HepG2 (cell line): ENCODE results near the gene DLG3. TPM values are rescaled to one million over a fixed set of nuclear protein-coding genes. Genes with fewer than 3 reads are reported as not detected.

Source experiments
- ATAC-seq: fragments of 200-7000 bp; cut with Tn5 transposase; 3 replicates; pipeline ENCODE4 v1.9.1; 2020; ENCODE audit warnings: mild to moderate bottlenecking, moderate library complexity
- BruUV-seq: library from RNA; stranded (reverse); fragments of 400-500 nt; replicated peaks from 2 replicates; lab custom pipeline; 2021; lab: Mats Ljungman, UMichigan
- CTCF ChIA-PET: fragments of 300-600 bp; formaldehyde crosslinking; extraction: SDS; loops from one replicate; lab custom pipeline; 2021; ENCODE audit warnings: low total read pairs, inconsistent platforms, low intra/inter-chr PET ratio; lab: Yijun Ruan, JAX
- POLR2A ChIA-PET: fragments of 350-600 bp; sonication (Branson Sonifier 250); formaldehyde crosslinking; loops from one replicate; lab custom pipeline; 2020; ENCODE audit warnings: antibody characterized with exemption, inconsistent platforms; lab: Yijun Ruan, JAX
- DNase-seq: peaks from one replicate; pipeline ENCODE4 v3.0.0-alpha.2; 2015; ENCODE audit warnings: low spot score
- FAIRE-seq: peaks from 3 replicates; lab custom pipeline; 2011; peaks lifted over from hg19 to GRCh38; lab: Jason Lieb, UNC
- H2AFZ ChIP-seq: one replicate; pipeline ENCODE4 v1.6.1; 2011; ENCODE audit warnings: low read length, inconsistent platforms
- H3K27ac ChIP-seq: fragments of 300-600 bp; 3 replicates; pipeline ENCODE4 v1.8.0; 2011; ENCODE audit warnings: mixed run types, mild to moderate bottlenecking, mixed read lengths, low read length, inconsistent platforms; ENCODE audit not compliant: insufficient read depth; ENCODE audit errors: extremely low read length
- H3K27me3 ChIP-seq, 2 experiments: fragments of 200-600 bp in 1 of 2; 2 replicates in 1 of 2; 3 replicates in 1 of 2; pipeline versions ENCODE4 v1.6.0 to v1.8.0; 2011; ENCODE audit warnings: low read length in 2 of 2, mild to moderate bottlenecking in 2 of 2, moderate library complexity in 2 of 2, inconsistent platforms in 1 of 2; ENCODE audit not compliant: insufficient read depth in 2 of 2, control insufficient read depth in 1 of 2
- H3K36me3 ChIP-seq, 2 experiments: fragments of 200-600 bp in 1 of 2; replicated peaks in 1 of 2; 2 replicates in 1 of 2; 3 replicates in 1 of 2; pipeline versions ENCODE4 v1.5.1 to v1.8.0; 2011; ENCODE audit warnings: low read length in 2 of 2, inconsistent platforms in 1 of 2; ENCODE audit not compliant: insufficient read depth in 2 of 2, control insufficient read depth in 1 of 2
- H3K4me1 ChIP-seq: 2 replicates; pipeline ENCODE4 v1.5.1; 2012; ENCODE audit warnings: low read length, inconsistent platforms; ENCODE audit not compliant: insufficient read depth
- H3K4me2 ChIP-seq: 2 replicates; pipeline ENCODE4 v1.6.0; 2011; ENCODE audit warnings: low read depth, low read length, inconsistent platforms
- H3K4me3 ChIP-seq, 3 experiments: fragments of 200-600 bp in 1 of 3; sonication (generic), shearing (Covaris generic) in 1 of 3; replicated peaks in 1 of 3; 2 replicates each; pipeline ENCODE4 v1.5.1; 2011 to 2016; ENCODE audit warnings: low read length in 3 of 3, inconsistent platforms in 2 of 3, low read depth in 2 of 3, mild to moderate bottlenecking in 2 of 3, control low read depth in 1 of 3, mixed read lengths in 1 of 3; ENCODE audit not compliant: insufficient read depth in 1 of 3
- H3K79me2 ChIP-seq: one replicate; pipeline ENCODE4 v1.6.1; 2011; ENCODE audit warnings: low read length, inconsistent platforms; ENCODE audit not compliant: insufficient read depth
- H3K9ac ChIP-seq: 2 replicates; pipeline ENCODE4 v1.6.0; 2011; ENCODE audit warnings: mild to moderate bottlenecking, low read depth, low read length, inconsistent platforms; ENCODE audit not compliant: insufficient read depth
- H3K9me3 ChIP-seq: 2 replicates; pipeline ENCODE4 v1.5.1; 2012; ENCODE audit warnings: mild to moderate bottlenecking, low read length
- H4K20me1 ChIP-seq: 2 replicates; pipeline ENCODE4 v1.6.0; 2011; ENCODE audit warnings: inconsistent platforms, mild to moderate bottlenecking, low read length, moderate library complexity; ENCODE audit not compliant: insufficient read depth
- ELF4 ChIP-seq: sonication (generic); formaldehyde crosslinking; IDR thresholded peaks from 2 replicates; pipeline ENCODE4 v1.5.0; 2020; ENCODE audit warnings: missing genetic modification reagents, mild to moderate bottlenecking, moderate library complexity, borderline replicate concordance
- FIP1L1 ChIP-seq: fragments of 200-400 bp; formaldehyde crosslinking; IDR thresholded peaks from 2 replicates; pipeline ENCODE4 v1.6.1; 2018; ENCODE audit warnings: low read depth, mild to moderate bottlenecking, low read length, moderate library complexity, borderline replicate concordance; ENCODE audit not compliant: insufficient read depth
- FOXM1 ChIP-seq: sonication (generic); formaldehyde crosslinking; IDR thresholded peaks from 2 replicates; pipeline ENCODE4 v1.5.0; 2020; ENCODE audit warnings: missing genetic modification reagents
- IKZF1 ChIP-seq: fragments of 450-650 bp; IDR thresholded peaks from 2 replicates; pipeline ENCODE4 v1.7.1; 2016
- KLF15 ChIP-seq: sonication (generic); formaldehyde crosslinking; IDR thresholded peaks from 2 replicates; pipeline ENCODE4 v1.8.1; 2023; ENCODE audit warnings: borderline replicate concordance, mild to moderate bottlenecking, inconsistent platforms, missing genetic modification reagents, mixed read lengths
- MAF1 ChIP-seq: sonication (generic); formaldehyde crosslinking; IDR thresholded peaks from 2 replicates; pipeline ENCODE4 v1.5.0; 2020; ENCODE audit warnings: missing genetic modification reagents, borderline replicate concordance
- MED1 ChIP-seq: sonication (generic); formaldehyde crosslinking; IDR thresholded peaks from 2 replicates; pipeline ENCODE4 v1.4.0; 2020; ENCODE audit warnings: missing genetic modification reagents
- NR2F1 ChIP-seq, 2 experiments: fragments of 450-650 bp in 1 of 2; formaldehyde crosslinking in 1 of 2; IDR thresholded peaks; 2 replicates each; pipeline versions ENCODE4 v1.5.0 to v1.6.1; 2016 to 2020; ENCODE audit warnings: mild to moderate bottlenecking in 1 of 2, missing compliant biosample characterization in 1 of 2, missing genetic modification reagents in 1 of 2, moderate library complexity in 1 of 2
- SMC3 ChIP-seq: IDR thresholded peaks from 2 replicates; pipeline ENCODE4 v1.6.1; 2011; ENCODE audit warnings: low read length, improper control_type of control experiment
- ZNF562 ChIP-seq: sonication (generic); formaldehyde crosslinking; IDR thresholded peaks from 2 replicates; pipeline ENCODE4 v1.8.0; 2022; ENCODE audit warnings: missing genetic modification reagents, borderline replicate concordance
- ZNF660 ChIP-seq: sonication (generic); formaldehyde crosslinking; IDR thresholded peaks from 2 replicates; pipeline ENCODE4 v1.5.1; 2020; ENCODE audit warnings: mild to moderate bottlenecking, low read depth, missing genetic modification reagents, borderline replicate concordance
- WGBS: methylation state at CpG from one replicate; pipeline ENCODE4 v1.1.6; 2017; ENCODE audit warnings: low lambda C conversion rate; 5-methylcytosine and 5-hydroxymethylcytosine counted together
- in situ Hi-C: cut with HindIII; loops from 2 replicates; pipeline ENCODE4 v1.10.0; 2017; ENCODE audit warnings: low pct_unique_long_range_greater_than_20kb; ENCODE audit not compliant: extremely low pct_ligation_motif_present
- intact Hi-C: fragments of 100-400 bp; cut with micrococcal nuclease; formaldehyde crosslinking; loops from one replicate; pipeline ENCODE4 v1.10.0; 2022; ENCODE audit not compliant: unreplicated experiment
- polyA plus RNA-seq, 8 experiments: library from polyadenylated mRNA; depleted of rRNA in 3 of 8; stranded (reverse) in 7 of 8; unstranded in 1 of 8; fragments of >200 nt; fragmentation: Illumina TruSeq in 4 of 8; extraction: Trizol in 4 of 8; gene quantifications; 2 replicates each; pipeline versions ENCODE4 v1.2.1 to v1.2.3, GENCODE V29; 2011 to 2016; ENCODE audit warnings: low read depth in 4 of 8, missing spikeins in 1 of 8, mixed read lengths in 1 of 8; ENCODE audit not compliant: insufficient read depth in 1 of 8
- total RNA-seq, 5 experiments: library from RNA; depleted of rRNA; stranded (reverse); fragments of >200 nt; fragmentation: Illumina TruSeq; extraction: Trizol; gene quantifications; 2 replicates each; pipeline ENCODE4 v1.2.3, GENCODE V29; 2016; ENCODE audit warnings: low read depth in 1 of 5
- TF ChIP-seq, protein P1 (sequence below): sonication (generic); formaldehyde crosslinking; IDR thresholded peaks from 2 replicates; pipeline ENCODE4 v1.8.1; 2023; ENCODE audit warnings: mild to moderate bottlenecking, missing genetic modification reagents, borderline replicate concordance
- TF ChIP-seq, protein P2 (sequence below): sonication (generic); formaldehyde crosslinking; IDR thresholded peaks from 2 replicates; pipeline ENCODE4 v1.5.0; 2020; ENCODE audit warnings: mild to moderate bottlenecking, missing genetic modification reagents, moderate library complexity
- TF ChIP-seq, protein P3 (sequence below): sonication (generic); formaldehyde crosslinking; IDR thresholded peaks from 2 replicates; pipeline ENCODE4 v1.4.0; 2020; ENCODE audit warnings: missing genetic modification reagents, borderline replicate concordance
- TF ChIP-seq, protein P4 (sequence below): sonication (generic); formaldehyde crosslinking; IDR thresholded peaks from 2 replicates; pipeline ENCODE4 v1.4.0; 2020; ENCODE audit warnings: missing genetic modification reagents, borderline replicate concordance

Gene DLG3
- total and polyA plus RNA-seq, 2 of the 13 experiments (the other 11 are each of a cell fraction or from before 2014, with no cell fraction given), result 9.9 to 19.4 TPM

DNA sequence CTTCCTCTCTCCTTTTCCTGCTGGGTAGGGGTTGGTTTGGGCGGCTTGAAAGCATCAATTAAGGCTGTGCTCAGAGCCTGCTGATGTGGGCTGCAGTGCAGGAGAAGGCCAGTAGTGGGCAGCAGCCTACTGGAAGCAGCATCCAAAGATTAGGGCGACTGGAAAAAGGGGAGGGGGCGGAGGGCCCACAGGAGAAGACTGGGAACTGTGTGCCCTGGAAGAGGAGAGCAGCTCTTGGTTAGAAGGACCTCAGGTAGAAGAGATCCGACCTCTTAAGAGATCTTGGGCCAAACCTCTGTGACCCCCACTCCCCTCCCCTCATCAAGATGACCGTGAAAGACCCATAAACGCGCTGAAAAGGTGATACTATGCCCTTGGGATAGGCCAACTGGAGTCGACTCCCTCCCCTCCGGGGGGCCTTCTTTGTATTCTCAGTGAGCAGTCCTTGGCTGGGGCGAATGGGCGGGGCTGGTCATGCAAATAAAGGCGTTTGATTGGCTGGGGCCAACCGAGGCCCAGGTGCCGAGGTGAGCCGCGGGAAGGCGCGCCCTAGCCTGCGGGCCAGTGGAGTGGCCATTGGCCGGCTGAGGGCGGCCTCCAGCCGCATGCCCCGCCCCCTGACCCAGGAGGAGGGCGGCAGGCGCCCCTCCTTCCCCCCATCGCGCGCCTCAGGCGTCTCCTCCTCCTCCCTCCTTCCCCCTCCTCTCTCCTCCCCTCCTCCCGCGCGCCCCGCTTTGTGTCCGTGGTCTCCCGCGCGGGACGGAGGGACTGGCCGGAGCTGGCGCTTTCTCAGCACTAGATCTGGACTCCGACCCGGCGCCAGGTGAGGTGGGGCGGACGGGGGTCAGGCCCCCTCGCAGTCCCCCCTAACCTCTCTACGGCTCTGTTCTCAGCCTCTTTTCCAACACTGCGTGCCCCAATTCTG lies 10.1 kb downstream of the DLG3 start:
- no peaks in the 10 kb centered on the region for H3K36me3 ChIP-seq
- intact Hi-C loops (loop anchor here (1.0 to 5.0 kb wide), 4 partner anchors 22 to 308 kb away; no protein-coding TSS in a partner anchor), in situ Hi-C loops (loop anchor here (5.0 to 10.0 kb wide), 2 partner anchors 98 to 210 kb away; no protein-coding TSS in a partner anchor)
- no peak overlapping the region for H2AFZ ChIP-seq
- no peaks in the 10 kb centered on the region for H4K20me1 ChIP-seq
- peak overlapping the region; percentile 69 for H3K27ac ChIP-seq
- peak overlapping the region; percentile 77 for H3K9ac ChIP-seq
- H3K4me1 ChIP-seq, result peaks cover 24% of the 10 kb centered on the region
- WGBS, result 0% methylated on average over 3 of the region's 48 CpGs
- H3K79me2 ChIP-seq, result peaks cover 10% of the 10 kb centered on the region
- ChIA-PET CTCF (interaction anchor here (0.8 to 1.6 kb wide), 3 partner anchors 99 to 210 kb away, joined by 3 to 9 read pairs (median 5); no protein-coding TSS in a partner anchor), POLR2A (no interaction called here)
- peak overlapping the region; percentile 76 for H3K4me2 ChIP-seq
- BruUV-seq, result no TSS peak
- ATAC-seq, result peak; percentile 91
- H3K4me3 ChIP-seq, result peak overlapping the region; percentile 67 to 84 (median 78)
- H3K27me3 ChIP-seq, result no peaks in the 10 kb centered on the region; a peak in 2 of 5 replicates
- peak; percentile 75 for FAIRE-seq
- H3K9me3 ChIP-seq, result no peaks in the 10 kb centered on the region
- peak; percentile 84 for DNase-seq
- TF ChIP-seq FIP1L1 (no peak), KLF15 (CRISPR knock-in tag) (no peak), ZNF562 (CRISPR knock-in tag) (no peak), ELF4 (no peak), MAF1 (CRISPR knock-in tag) (no peak), SMC3 (peak; percentile 46; the same call in 1 of the 2 replicates), IKZF1 (no peak), FOXM1 (CRISPR knock-in tag) (no peak), NR2F1 (CRISPR knock-in tag; IDR thresholded peaks at IDR 0.05) (no peak), MED1 (0 out of 2 replicates have a peak, but pooled peaks have one; percentile 12), ZNF660 (CRISPR knock-in tag) (no peak)
- TF ChIP-seq, protein P1, sequence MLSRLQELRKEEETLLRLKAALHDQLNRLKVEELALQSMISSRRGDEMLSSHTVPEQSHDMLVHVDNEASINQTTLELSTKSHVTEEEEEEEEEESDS (CRISPR knock-in tag), result no peak
- TF ChIP-seq, protein P2, sequence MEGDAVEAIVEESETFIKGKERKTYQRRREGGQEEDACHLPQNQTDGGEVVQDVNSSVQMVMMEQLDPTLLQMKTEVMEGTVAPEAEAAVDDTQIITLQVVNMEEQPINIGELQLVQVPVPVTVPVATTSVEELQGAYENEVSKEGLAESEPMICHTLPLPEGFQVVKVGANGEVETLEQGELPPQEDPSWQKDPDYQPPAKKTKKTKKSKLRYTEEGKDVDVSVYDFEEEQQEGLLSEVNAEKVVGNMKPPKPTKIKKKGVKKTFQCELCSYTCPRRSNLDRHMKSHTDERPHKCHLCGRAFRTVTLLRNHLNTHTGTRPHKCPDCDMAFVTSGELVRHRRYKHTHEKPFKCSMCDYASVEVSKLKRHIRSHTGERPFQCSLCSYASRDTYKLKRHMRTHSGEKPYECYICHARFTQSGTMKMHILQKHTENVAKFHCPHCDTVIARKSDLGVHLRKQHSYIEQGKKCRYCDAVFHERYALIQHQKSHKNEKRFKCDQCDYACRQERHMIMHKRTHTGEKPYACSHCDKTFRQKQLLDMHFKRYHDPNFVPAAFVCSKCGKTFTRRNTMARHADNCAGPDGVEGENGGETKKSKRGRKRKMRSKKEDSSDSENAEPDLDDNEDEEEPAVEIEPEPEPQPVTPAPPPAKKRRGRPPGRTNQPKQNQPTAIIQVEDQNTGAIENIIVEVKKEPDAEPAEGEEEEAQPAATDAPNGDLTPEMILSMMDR (CRISPR knock-in tag), result peak; percentile 87
- TF ChIP-seq, protein P3, sequence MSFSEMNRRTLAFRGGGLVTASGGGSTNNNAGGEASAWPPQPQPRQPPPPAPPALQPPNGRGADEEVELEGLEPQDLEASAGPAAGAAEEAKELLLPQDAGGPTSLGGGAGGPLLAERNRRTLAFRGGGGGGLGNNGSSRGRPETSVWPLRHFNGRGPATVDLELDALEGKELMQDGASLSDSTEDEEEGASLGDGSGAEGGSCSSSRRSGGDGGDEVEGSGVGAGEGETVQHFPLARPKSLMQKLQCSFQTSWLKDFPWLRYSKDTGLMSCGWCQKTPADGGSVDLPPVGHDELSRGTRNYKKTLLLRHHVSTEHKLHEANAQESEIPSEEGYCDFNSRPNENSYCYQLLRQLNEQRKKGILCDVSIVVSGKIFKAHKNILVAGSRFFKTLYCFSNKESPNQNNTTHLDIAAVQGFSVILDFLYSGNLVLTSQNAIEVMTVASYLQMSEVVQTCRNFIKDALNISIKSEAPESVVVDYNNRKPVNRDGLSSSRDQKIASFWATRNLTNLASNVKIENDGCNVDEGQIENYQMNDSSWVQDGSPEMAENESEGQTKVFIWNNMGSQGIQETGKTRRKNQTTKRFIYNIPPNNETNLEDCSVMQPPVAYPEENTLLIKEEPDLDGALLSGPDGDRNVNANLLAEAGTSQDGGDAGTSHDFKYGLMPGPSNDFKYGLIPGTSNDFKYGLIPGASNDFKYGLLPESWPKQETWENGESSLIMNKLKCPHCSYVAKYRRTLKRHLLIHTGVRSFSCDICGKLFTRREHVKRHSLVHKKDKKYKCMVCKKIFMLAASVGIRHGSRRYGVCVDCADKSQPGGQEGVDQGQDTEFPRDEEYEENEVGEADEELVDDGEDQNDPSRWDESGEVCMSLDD (CRISPR knock-in tag), result no peak
- TF ChIP-seq, protein P4, sequence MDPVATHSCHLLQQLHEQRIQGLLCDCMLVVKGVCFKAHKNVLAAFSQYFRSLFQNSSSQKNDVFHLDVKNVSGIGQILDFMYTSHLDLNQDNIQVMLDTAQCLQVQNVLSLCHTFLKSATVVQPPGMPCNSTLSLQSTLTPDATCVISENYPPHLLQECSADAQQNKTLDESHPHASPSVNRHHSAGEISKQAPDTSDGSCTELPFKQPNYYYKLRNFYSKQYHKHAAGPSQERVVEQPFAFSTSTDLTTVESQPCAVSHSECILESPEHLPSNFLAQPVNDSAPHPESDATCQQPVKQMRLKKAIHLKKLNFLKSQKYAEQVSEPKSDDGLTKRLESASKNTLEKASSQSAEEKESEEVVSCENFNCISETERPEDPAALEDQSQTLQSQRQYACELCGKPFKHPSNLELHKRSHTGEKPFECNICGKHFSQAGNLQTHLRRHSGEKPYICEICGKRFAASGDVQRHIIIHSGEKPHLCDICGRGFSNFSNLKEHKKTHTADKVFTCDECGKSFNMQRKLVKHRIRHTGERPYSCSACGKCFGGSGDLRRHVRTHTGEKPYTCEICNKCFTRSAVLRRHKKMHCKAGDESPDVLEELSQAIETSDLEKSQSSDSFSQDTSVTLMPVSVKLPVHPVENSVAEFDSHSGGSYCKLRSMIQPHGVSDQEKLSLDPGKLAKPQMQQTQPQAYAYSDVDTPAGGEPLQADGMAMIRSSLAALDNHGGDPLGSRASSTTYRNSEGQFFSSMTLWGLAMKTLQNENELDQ, result no peak
